Hippocampal formation (tissue), 2 donors: Measurements from ENCODE around the gene FMC1.

Experiments used
- DNase-seq, 2 donors: peaks; one replicate each; lab custom pipeline; 2025; lab: John Stamatoyannopoulos, UW

FMC1 gene

DNA sequence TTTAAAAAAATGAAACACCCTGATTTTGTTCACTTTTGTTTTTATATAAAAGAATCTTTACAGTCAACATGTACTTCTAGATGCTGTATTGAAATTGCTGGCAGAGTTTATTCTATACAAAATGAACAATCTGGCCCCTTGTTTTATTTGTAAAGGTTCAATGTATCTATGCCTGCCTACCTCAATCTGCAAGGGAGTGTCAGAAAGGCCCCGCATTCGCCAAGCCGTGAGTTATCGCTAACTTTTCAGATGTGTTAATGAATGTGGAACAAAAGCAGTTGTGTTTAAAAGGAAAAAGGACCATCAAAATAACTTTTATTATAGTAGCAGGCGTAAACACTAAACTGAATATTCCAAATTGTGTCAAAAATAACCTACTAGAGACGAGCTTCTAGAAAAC is 33.1 kb downstream of the FMC1 start:
- no peak for DNase-seq

GRCh38 chr7:139382439-139382838 is 41.3 kb downstream of the FMC1 start:
- DNase-seq: no peak

- no peak for DNase-seq
Observed at GRCh38 chr7:139384611-139385010, 43.5 kb downstream of the FMC1 start.

- no peak for DNase-seq
Observed at GRCh38 chr7:139387594-139387993, 46.5 kb downstream of the FMC1 start.

DNA sequence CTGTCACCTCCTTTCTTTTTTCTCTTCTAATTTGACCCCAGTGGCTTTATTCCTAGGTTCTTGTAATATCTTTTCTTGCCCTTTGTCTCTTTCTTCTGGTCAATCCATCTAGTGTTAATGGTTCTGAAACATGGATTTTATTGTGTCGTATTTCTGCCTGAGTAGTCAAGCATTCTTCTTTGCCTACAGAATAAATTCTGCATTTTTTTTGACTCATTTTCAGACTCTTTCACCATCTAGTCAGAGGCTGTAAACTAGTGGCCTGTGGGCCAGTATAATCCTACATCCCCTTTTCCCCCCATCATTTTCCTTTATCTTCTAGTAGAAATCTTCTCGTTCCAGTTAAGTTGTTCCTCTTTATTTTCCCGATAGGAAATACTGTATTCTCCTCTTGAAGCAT is 48.0 kb downstream of the FMC1 start:
- no peak for DNase-seq

DNA sequence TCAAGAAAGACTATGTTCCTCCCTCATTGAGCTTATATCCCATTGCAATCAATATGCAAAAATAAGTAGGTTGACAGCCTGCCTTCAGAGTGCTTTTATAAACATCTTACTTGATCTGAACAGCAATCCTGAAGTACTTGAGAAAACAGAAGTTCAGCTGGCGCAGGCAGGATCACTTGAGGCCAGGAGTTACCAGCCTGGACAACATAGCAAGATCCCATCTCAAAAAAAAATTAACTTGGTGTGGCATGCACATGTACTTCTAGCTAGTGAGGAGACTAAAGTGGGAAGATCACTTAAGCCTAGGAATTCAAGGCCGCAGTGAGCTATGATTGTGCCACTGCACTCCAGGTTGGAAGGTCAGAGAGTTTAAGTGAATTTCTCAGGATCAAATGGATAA is 48.6 kb downstream of the FMC1 start:
- no peak for DNase-seq

- DNase-seq: no peak
Observed at GRCh38 chr7:139393621-139394211, 52.6 kb downstream of the FMC1 start.

DNA sequence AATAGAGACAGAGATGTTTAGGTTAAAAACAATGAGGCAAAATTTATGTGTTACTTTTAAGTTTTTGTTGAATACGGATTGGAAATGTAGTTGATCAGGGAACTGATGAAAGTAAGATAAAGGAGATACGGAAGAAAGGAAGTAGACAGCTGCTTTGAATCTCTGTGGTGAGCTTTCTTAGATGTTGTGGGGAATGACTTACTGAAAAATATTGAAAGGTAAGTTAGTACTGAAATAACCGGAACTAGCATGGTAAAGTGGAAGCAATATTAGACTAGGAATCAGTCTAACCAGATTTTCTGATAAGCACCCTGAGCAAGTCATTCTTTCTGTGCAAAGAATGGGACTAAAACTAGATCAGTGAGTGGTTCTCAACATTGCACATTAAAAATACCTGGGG is 53.4 kb downstream of the FMC1 start:
- DNase-seq: no peak
